ENCODE results near the gene SCYL1.

The SCYL1 gene

DNA sequence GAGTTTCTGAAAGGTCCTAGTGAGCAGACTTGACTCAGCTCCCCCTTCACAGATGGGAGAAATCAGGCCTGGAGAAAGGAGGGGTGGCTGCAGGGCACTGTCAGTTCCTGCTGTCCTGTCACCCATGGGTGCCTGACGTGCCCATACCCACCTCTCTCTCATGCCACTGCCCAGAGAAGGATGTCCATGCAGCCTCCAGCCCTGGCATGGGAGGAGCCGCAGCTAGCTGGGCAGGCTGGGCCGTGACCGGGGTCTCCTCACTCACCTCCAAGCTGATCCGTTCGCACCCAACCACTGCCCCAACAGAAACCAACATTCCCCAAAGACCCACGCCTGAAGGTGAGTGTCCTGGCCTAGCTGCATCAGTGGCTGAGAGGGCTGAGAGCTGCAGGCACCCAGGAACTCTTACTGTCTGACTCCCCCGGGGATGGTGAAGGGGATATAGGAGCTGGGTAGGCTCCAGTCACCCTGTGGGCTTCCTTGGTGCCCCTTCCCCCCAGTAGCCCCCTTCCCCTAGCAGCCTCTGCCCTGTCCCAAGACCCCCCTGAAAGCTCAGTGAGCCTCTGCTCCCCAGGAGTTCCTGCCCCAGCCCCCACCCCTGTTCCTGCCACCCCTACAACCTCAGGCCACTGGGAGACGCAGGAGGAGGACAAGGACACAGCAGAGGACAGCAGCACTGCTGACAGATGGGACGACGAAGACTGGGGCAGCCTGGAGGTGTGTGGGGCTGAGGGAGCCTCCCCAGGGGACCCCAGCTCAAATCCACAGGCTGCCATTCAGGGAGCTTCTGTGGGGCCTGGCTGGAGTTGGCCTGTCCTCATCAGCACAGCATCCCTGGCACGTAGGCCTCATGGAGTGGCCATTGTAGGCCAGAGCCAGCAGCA, 11.8 kb downstream of the SCYL1 start:
- DNase-seq (ENCODE audit: low read depth in 2 of 2): no peak

- DNase-seq (ENCODE audit: low read depth in 2 of 2): no peak
These were observed 12.4 kb downstream of the SCYL1 start for GRCh38 chr11:65537296-65537597.

- DNase-seq (ENCODE audit: low read depth in 2 of 2): no peak
These were observed 12.8 kb downstream of the SCYL1 start for GRCh38 chr11:65537620-65538231.

DNA sequence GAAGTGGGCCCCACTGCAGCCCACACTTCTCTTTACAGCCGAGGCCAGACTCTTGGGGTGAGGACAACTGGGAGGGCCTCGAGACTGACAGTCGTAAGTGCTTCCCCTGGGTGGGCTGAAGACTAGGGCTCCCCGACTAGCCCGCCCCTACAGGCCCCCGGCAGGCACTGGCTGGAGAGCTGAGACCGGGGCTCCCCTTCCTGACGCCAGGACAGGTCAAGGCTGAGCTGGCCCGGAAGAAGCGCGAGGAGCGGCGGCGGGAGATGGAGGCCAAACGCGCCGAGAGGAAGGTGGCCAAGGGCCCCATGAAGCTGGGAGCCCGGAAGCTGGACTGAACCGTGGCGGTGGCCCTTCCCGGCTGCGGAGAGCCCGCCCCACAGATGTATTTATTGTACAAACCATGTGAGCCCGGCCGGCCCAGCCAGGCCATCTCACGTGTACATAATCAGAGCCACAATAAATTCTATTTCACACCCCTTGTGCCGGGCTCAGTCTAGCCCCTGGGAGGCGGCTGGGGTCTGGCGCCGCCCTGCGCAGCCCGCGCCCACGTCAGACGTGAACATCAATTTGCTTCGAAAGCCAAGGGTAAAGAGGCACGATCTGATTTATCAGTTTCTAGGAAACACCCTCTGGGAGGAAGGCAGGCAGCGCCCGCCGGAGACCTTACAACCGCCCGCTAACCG, 13.5 kb downstream of the SCYL1 start:
- DNase-seq (ENCODE audit: low read depth in 2 of 2): no peak

GRCh38 chr11:65538915-65539743, 14.2 kb downstream of the SCYL1 start:
- no peak for DNase-seq (ENCODE audit: low read depth in 2 of 2)

DNA sequence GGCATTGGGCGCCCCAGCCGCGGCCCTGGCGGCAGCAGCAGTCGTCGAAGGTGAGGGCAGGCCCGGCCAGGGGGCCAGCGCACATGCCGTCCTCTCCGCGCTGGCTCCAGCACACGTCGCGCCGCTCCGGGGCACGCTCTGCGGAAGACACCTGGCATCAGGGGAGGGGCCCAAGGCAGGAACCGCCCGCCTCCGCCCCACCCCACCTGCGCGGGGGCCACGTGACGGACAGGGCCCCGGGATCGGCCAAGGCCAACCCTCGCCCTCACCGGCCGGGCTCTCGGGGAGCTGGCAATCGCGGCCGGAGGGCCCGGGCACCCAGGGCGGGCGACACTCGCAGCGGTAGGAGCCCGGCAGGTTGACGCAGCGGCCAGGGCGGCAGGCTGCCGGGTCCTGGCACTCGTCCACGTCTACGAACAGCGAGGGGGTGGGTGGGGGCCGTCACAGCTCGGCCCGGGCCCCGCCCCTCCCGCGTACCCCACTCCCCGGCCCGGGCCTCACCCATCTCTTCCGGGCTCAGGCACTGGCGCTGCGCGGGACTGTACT, 14.9 kb downstream of the SCYL1 start:
- no peak for DNase-seq (ENCODE audit: low read depth in 2 of 2)

DNA sequence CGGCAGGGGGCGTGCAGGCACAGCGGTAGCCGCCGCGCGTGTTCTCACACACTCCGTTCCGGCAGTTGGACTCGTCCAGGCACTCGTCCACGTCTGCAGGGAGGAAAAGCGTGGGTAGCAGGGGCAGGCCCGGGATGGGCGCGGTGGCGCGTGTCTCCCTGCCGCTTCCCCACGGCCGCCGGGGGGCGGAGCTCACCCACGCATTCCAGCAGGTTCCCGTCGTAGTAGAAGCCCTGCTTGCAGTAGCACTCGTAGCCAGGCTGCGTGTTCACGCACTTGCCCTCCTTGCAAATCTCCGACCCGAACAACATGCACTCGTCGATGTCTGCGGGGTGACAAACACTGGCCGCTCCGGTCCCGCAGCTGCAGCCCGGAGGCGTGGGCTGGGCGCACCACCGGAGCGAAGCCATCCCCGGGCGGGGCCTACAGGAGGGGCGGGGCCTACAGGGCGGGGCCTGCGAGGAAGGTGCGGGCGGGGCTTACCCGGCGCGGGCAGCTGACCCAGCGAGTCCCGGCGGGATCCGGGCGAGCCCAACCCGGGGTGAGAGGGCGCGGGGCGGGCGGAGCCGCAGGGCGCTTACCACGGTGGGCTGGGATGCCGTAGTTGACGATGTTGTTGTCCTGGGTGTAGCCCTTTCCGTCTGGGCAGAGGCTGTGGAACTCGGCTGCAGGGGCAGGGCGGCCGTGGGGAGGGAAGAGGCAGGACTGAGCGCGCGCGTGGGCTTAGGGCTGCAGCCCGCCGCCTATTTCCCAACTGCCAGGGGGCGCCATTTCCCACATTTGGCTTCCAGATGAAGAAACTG, 15.6 kb downstream of the SCYL1 start:
- DNase-seq (ENCODE audit: low read depth in 2 of 2): peak; percentile 87 to 91

DNA sequence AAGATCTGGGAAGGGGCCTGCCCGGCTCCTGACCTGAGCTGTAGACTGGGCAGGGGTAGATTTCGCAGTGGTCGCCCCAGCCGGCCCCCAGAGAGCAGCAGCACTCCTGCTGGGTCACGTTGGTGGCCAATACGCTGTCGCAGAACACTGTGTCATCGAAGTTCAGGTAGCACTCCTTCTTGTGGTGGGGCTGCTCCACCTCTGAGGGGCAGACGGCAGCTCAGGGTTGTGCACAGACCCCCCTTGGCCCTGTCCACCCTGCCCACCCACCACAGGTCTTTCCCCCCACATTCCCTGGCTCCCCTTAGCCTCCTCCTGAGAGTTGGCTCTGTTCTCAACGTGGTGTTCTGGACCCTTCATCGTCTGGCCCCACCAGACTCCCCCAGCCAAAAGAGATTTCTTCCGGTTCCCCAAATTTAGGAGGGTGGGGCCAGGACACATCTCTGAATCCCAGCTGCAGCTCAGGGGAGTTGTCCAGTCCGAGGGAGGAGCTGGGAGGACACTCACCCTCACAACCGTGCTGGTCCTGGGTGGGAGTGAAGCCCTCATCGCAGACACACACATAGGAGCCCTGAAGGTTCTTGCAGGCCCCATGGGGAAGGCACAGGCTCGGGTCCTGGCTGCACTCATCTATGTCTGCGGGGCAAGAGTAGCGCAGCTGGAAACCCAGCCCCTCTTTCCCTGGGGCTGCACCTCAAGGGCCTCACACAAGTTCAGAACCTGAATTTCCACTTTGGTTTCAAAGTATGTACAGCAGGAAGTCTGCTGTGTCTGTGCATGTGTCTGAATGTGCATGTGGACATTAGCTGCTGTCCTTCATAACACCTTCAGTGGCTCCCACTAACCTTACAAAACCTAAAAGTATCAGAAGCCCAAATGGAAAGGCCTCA, 16.5 kb downstream of the SCYL1 start:
- DNase-seq (ENCODE audit: low read depth in 2 of 2): no peak

GRCh38 chr11:65542738-65543390, 18.0 kb downstream of the SCYL1 start:
- DNase-seq (ENCODE audit: low read depth in 2 of 2): no peak

DNA sequence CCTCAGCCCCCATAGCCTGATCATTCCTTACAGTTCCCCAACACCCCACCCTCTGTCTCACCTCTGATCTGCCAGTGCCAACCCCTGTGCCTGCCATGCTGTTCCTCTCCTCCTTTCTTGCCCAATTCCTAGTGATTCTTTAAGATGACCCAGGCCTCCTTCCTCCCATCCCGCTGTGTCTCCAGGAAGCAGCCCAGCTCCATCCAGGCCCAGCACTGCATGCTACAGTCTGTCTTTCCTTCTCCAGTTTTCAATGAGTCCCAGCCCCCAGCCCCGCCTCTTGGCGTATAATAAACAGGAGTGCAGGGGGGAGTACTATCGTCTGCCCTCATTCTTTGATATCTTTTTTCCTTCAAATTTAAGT, 21.0 kb downstream of the SCYL1 start:
- DNase-seq (ENCODE audit: low read depth in 2 of 2): no peak

DNA sequence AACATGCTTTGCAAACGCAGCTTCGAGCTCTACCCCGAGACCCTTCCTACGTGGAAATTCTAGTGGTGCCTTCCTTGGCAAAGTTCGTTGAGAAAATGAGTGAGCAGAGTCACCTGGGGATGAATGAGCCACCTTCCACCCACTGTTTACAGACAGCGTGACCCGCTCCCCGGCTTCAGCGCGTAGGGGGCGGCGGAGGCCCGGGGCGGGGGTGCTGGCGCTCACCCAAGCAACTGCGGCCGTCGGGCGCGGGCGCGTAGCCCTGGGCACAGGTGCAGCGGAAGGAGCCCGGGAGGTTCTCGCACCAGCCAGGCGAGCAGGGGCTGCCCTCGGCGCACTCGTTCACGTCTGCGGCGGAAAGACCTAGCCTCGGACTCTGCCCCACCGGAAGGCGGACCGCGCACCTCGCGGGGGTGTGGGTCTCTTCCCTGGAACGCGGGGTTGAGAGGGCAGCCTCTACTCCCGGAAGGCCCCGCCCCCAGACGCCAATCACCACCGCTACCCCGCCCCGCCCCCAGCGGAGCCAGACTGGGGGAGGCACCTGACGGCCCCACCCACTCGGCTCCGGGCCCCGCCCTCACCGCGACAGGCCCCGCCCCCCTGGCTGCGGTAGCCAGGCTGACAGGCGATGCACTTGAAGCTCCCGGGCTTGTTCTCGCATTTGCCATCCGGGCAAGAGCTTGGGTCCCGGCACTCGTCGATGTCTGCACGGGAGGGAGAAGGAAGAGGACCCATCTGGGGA, 21.5 kb downstream of the SCYL1 start:
- DNase-seq (ENCODE audit: low read depth in 2 of 2): peak; percentile 97 to 99

DNA sequence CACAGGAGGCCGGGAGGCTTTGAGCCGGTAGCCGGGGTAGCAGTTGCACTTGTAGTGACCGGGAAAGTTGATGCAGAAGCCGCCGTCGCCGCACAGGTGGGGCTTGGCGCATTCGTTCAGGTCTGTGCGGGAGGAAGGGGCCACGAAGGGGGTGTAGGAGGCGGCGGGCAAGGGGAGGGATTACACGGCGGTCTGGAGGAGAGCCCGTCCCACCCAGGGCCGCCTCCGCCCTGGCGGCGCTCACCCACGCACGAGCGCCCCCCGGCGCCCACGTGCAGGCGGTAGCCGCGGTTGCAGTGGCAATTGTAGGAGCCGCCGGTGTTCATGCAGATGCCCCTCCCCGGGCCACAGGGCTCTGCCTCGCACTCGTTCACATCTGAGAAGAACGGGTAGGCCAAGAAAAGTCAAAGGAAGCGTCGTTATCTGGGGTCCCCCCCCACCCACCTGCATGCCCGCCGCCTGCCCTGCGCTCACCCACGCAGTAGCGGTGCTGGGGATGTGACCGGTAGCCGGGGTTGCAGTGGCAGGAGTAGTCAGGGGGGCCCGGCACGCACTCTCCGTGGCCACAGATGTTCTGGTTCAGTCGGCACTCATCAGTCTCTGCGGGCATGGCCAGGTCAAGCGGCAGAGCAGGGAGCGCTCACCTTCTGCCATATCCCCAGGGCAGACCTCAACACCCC, 22.7 kb downstream of the SCYL1 start:
- DNase-seq (ENCODE audit: low read depth in 2 of 2): no peak

DNA sequence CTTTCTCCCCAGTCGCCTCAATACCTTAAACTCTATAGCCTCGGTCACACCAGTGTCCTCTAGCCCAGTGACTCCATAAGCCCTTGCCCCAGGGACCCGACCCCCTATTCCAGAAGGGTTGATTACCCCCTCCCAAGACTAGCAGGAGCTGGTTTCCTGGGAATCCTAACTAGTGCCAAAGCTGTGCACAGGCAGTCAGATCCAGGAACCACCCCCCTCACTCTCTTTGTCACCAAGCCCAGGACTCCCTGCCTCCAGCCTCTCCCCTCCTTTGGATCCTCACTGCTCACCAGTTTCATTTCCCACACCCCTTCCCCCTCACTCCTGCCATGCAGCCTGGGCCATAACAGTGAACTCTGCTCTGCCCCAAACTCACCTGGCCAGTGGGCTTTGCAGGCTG, 23.5 kb downstream of the SCYL1 start:
- no peak for DNase-seq (ENCODE audit: low read depth in 2 of 2)

DNA sequence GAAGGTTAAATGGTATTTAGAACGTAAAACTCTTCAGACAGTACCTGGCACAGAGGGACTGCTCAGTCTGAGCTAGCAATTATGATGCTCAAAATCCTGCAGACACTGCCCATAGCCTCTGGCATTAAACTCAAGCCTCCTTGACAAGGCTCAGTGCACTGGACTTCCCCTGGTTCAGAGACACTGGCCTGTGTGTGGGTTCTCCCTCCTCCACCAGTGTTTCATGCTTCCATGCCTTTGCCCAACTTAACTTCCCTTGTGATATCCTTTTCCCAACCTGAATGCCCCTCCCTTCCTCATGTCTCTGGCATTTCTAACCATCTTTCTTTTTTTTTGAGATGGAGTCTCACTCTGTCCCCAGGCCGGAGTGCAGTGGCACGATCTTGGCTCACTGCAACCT, 24.2 kb downstream of the SCYL1 start:
- DNase-seq (ENCODE audit: low read depth in 2 of 2): no peak

GRCh38 chr11:65551572-65552387, 26.9 kb downstream of the SCYL1 start:
- DNase-seq (ENCODE audit: low read depth in 2 of 2): no peak

DNA sequence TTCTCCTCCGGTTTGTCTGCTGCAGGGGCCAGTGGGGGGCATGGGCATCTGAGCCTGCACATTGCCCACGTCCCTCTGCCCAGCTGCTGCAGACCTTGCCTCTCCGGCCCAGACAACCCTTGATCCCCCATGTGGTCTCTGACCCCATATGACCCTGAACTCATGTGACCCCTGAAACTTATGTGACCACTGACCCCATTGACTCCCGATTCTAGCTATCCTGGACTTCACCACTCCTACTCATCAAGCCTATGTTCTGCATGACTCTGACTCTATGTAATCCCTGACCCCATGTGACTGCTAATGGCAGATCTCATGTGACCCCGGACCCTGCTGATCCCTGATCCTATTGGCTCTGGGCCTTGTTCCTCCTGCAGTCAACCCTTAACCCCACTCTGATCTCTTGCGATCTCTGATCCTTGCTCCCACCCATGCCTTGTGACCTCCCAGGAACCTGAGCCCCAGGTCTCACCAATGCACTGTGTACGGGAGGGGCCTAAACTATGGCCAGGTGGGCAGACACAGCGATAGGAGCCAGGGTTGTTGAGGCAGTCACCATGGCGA, 27.6 kb downstream of the SCYL1 start:
- no peak for DNase-seq (ENCODE audit: low read depth in 2 of 2)
